HepG2 (cell line): ENCODE results near the gene ODAD2. TPM values are rescaled to one million over a fixed set of nuclear protein-coding genes. Genes with fewer than 3 reads are reported as not detected.

Experiments
- ATAC-seq: fragments of 200-7000 bp; cut with Tn5 transposase; 3 replicates; pipeline ENCODE4 v1.9.1; 2020; ENCODE audit warnings: mild to moderate bottlenecking, moderate library complexity
- BruUV-seq: library from RNA; stranded (reverse); fragments of 400-500 nt; replicated peaks from 2 replicates; lab custom pipeline; 2021; lab: Mats Ljungman, UMichigan
- CTCF ChIA-PET: fragments of 300-600 bp; formaldehyde crosslinking; extraction: SDS; loops from one replicate; lab custom pipeline; 2021; ENCODE audit warnings: low total read pairs, inconsistent platforms, low intra/inter-chr PET ratio; lab: Yijun Ruan, JAX
- POLR2A ChIA-PET: fragments of 350-600 bp; sonication (Branson Sonifier 250); formaldehyde crosslinking; loops from one replicate; lab custom pipeline; 2020; ENCODE audit warnings: antibody characterized with exemption, inconsistent platforms; lab: Yijun Ruan, JAX
- DNase-seq: peaks from one replicate; pipeline ENCODE4 v3.0.0-alpha.2; 2015; ENCODE audit warnings: low spot score
- FAIRE-seq: peaks from 3 replicates; lab custom pipeline; 2011; peaks lifted over from hg19 to GRCh38; lab: Jason Lieb, UNC
- H2AFZ ChIP-seq: one replicate; pipeline ENCODE4 v1.6.1; 2011; ENCODE audit warnings: low read length, inconsistent platforms
- H3K27ac ChIP-seq: fragments of 300-600 bp; 3 replicates; pipeline ENCODE4 v1.8.0; 2011; ENCODE audit warnings: mixed run types, mild to moderate bottlenecking, mixed read lengths, low read length, inconsistent platforms; ENCODE audit not compliant: insufficient read depth; ENCODE audit errors: extremely low read length
- H3K27me3 ChIP-seq, 2 experiments: fragments of 200-600 bp in 1 of 2; 2 replicates in 1 of 2; 3 replicates in 1 of 2; pipeline versions ENCODE4 v1.6.0 to v1.8.0; 2011; ENCODE audit warnings: low read length in 2 of 2, mild to moderate bottlenecking in 2 of 2, moderate library complexity in 2 of 2, inconsistent platforms in 1 of 2; ENCODE audit not compliant: insufficient read depth in 2 of 2, control insufficient read depth in 1 of 2
- H3K36me3 ChIP-seq, 2 experiments: fragments of 200-600 bp in 1 of 2; replicated peaks in 1 of 2; 2 replicates in 1 of 2; 3 replicates in 1 of 2; pipeline versions ENCODE4 v1.5.1 to v1.8.0; 2011; ENCODE audit warnings: low read length in 2 of 2, inconsistent platforms in 1 of 2; ENCODE audit not compliant: insufficient read depth in 2 of 2, control insufficient read depth in 1 of 2
- H3K4me1 ChIP-seq: 2 replicates; pipeline ENCODE4 v1.5.1; 2012; ENCODE audit warnings: low read length, inconsistent platforms; ENCODE audit not compliant: insufficient read depth
- H3K4me2 ChIP-seq: 2 replicates; pipeline ENCODE4 v1.6.0; 2011; ENCODE audit warnings: low read depth, low read length, inconsistent platforms
- H3K4me3 ChIP-seq, 3 experiments: fragments of 200-600 bp in 1 of 3; sonication (generic), shearing (Covaris generic) in 1 of 3; replicated peaks in 1 of 3; 2 replicates each; pipeline ENCODE4 v1.5.1; 2011 to 2016; ENCODE audit warnings: low read length in 3 of 3, inconsistent platforms in 2 of 3, low read depth in 2 of 3, mild to moderate bottlenecking in 2 of 3, control low read depth in 1 of 3, mixed read lengths in 1 of 3; ENCODE audit not compliant: insufficient read depth in 1 of 3
- H3K79me2 ChIP-seq: one replicate; pipeline ENCODE4 v1.6.1; 2011; ENCODE audit warnings: low read length, inconsistent platforms; ENCODE audit not compliant: insufficient read depth
- H3K9ac ChIP-seq: 2 replicates; pipeline ENCODE4 v1.6.0; 2011; ENCODE audit warnings: mild to moderate bottlenecking, low read depth, low read length, inconsistent platforms; ENCODE audit not compliant: insufficient read depth
- H3K9me3 ChIP-seq: 2 replicates; pipeline ENCODE4 v1.5.1; 2012; ENCODE audit warnings: mild to moderate bottlenecking, low read length
- H4K20me1 ChIP-seq: 2 replicates; pipeline ENCODE4 v1.6.0; 2011; ENCODE audit warnings: inconsistent platforms, mild to moderate bottlenecking, low read length, moderate library complexity; ENCODE audit not compliant: insufficient read depth
- ARHGAP35 ChIP-seq: sonication (generic); formaldehyde crosslinking; IDR thresholded peaks from 2 replicates; pipeline ENCODE4 v1.9.0; 2022; ENCODE audit warnings: mild to moderate bottlenecking, inconsistent platforms, moderate library complexity, missing genetic modification reagents, borderline replicate concordance
- PRPF4 ChIP-seq: fragments of 200-400 bp; formaldehyde crosslinking; IDR thresholded peaks from 2 replicates; pipeline ENCODE4 v1.6.1; 2016; ENCODE audit warnings: low read length, low read depth; ENCODE audit not compliant: poor library complexity, severe bottlenecking
- SNAPC2 ChIP-seq: sonication (generic); formaldehyde crosslinking; IDR thresholded peaks from 2 replicates; pipeline ENCODE4 v1.8.1; 2022; ENCODE audit warnings: mild to moderate bottlenecking, missing genetic modification reagents
- ZNF235 ChIP-seq: sonication (generic); formaldehyde crosslinking; IDR thresholded peaks from 2 replicates; pipeline ENCODE4 v1.8.1; 2023; ENCODE audit warnings: mild to moderate bottlenecking, missing genetic modification reagents, borderline replicate concordance
- ZNF563 ChIP-seq: sonication (generic); formaldehyde crosslinking; IDR thresholded peaks from 2 replicates; pipeline ENCODE4 v1.8.0; 2022; ENCODE audit warnings: mild to moderate bottlenecking, moderate library complexity, missing genetic modification reagents
- WGBS: methylation state at CpG from one replicate; pipeline ENCODE4 v1.1.6; 2017; ENCODE audit warnings: low lambda C conversion rate; 5-methylcytosine and 5-hydroxymethylcytosine counted together
- in situ Hi-C: cut with HindIII; loops from 2 replicates; pipeline ENCODE4 v1.10.0; 2017; ENCODE audit warnings: low pct_unique_long_range_greater_than_20kb; ENCODE audit not compliant: extremely low pct_ligation_motif_present
- intact Hi-C: fragments of 100-400 bp; cut with micrococcal nuclease; formaldehyde crosslinking; loops from one replicate; pipeline ENCODE4 v1.10.0; 2022; ENCODE audit not compliant: unreplicated experiment
- polyA plus RNA-seq, 8 experiments: library from polyadenylated mRNA; depleted of rRNA in 3 of 8; stranded (reverse) in 7 of 8; unstranded in 1 of 8; fragments of >200 nt; fragmentation: Illumina TruSeq in 4 of 8; extraction: Trizol in 4 of 8; gene quantifications; 2 replicates each; pipeline versions ENCODE4 v1.2.1 to v1.2.3, GENCODE V29; 2011 to 2016; ENCODE audit warnings: low read depth in 4 of 8, missing spikeins in 1 of 8, mixed read lengths in 1 of 8; ENCODE audit not compliant: insufficient read depth in 1 of 8
- total RNA-seq, 5 experiments: library from RNA; depleted of rRNA; stranded (reverse); fragments of >200 nt; fragmentation: Illumina TruSeq; extraction: Trizol; gene quantifications; 2 replicates each; pipeline ENCODE4 v1.2.3, GENCODE V29; 2016; ENCODE audit warnings: low read depth in 1 of 5
- TF ChIP-seq, protein P1 (sequence below): sonication (generic); formaldehyde crosslinking; IDR thresholded peaks from 2 replicates; pipeline ENCODE4 v1.5.1; 2020; ENCODE audit warnings: missing genetic modification reagents, mild to moderate bottlenecking, borderline replicate concordance
- TF ChIP-seq, protein P2 (sequence below): sonication (generic); formaldehyde crosslinking; IDR thresholded peaks from 2 replicates; pipeline ENCODE4 v1.4.0; 2020; ENCODE audit warnings: missing genetic modification reagents

Gene ODAD2
- total and polyA plus RNA-seq, 2 of the 13 experiments (the other 11 are each of a cell fraction or from before 2014, with no cell fraction given), result not detected

DNA sequence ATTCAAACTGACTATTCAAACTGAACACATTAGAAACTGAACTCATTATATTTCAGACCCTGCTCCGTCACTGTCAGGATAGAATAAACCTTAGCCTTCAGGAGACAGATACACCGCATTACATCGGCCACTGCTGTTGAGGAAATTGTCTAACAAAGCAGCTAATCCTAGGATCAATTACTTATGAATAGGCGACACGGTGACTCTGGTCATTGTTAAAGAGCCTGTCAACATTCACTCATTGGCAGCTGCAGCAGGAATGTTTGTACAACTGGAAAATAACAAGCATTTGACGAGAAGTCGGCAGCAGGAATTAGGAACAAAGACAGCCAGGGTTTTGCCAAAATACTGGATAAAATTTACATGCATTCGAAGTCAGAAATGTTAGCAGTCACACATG lies 141.3 kb downstream of the ODAD2 start:
- intact Hi-C loops, result no loop called here
- ATAC-seq, result no peak
- 20% methylated on average over 8 of the region's 8 CpGs for WGBS
- ChIA-PET CTCF (no interaction called here), POLR2A (no interaction called here)
- no peaks in the 10 kb centered on the region for H3K79me2 ChIP-seq
- in situ Hi-C loops, result no loop called here
- no peaks in the 10 kb centered on the region for H3K36me3 ChIP-seq
- H3K9ac ChIP-seq, result no peak overlapping the region
- no peaks in the 10 kb centered on the region for H3K27me3 ChIP-seq
- no peak overlapping the region for H2AFZ ChIP-seq
- H3K4me3 ChIP-seq, result no peak overlapping the region
- no peak overlapping the region for H3K27ac ChIP-seq
- no peak for DNase-seq
- TF ChIP-seq ZNF235 (CRISPR knock-in tag) (no peak), SNAPC2 (CRISPR knock-in tag) (no peak), ARHGAP35 (CRISPR knock-in tag) (no peak), ZNF563 (CRISPR knock-in tag) (no peak), PRPF4 (no peak)
- TF ChIP-seq, protein P1, sequence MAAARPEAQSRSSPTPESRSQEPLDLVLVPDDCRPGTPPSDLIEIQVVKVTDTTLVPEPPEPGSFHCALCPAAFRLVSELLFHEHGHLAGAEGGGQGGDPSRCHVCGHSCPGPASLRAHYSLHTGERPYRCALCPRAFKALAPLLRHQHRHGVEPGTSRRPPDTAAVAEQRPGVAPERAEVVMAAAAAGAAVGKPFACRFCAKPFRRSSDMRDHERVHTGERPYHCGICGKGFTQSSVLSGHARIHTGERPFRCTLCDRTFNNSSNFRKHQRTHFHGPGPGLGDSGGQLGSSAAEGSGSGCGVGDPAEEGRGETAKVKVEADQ (CRISPR knock-in tag), result no peak
- TF ChIP-seq, protein P2, sequence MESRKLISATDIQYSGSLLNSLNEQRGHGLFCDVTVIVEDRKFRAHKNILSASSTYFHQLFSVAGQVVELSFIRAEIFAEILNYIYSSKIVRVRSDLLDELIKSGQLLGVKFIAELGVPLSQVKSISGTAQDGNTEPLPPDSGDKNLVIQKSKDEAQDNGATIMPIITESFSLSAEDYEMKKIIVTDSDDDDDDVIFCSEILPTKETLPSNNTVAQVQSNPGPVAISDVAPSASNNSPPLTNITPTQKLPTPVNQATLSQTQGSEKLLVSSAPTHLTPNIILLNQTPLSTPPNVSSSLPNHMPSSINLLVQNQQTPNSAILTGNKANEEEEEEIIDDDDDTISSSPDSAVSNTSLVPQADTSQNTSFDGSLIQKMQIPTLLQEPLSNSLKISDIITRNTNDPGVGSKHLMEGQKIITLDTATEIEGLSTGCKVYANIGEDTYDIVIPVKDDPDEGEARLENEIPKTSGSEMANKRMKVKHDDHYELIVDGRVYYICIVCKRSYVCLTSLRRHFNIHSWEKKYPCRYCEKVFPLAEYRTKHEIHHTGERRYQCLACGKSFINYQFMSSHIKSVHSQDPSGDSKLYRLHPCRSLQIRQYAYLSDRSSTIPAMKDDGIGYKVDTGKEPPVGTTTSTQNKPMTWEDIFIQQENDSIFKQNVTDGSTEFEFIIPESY (CRISPR knock-in tag), result no peak
- no peaks in the 10 kb centered on the region for H3K9me3 ChIP-seq
- H3K4me2 ChIP-seq, result no peak overlapping the region
- H4K20me1 ChIP-seq, result no peaks in the 10 kb centered on the region
- H3K4me1 ChIP-seq, result no peaks in the 10 kb centered on the region
- BruUV-seq, result no TSS peak
- FAIRE-seq, result no peak
